HG03439 (cell line): Measurements from ENCODE around the gene TPGS1.
"Not testable (repeated sequence)": the region's sequence is repeated elsewhere in the genome, so short reads cannot be mapped to it uniquely, and the experiment has no call there.

Experiments used
- ATAC-seq: cut with Tn5 transposase; IDR thresholded peaks from one replicate; pipeline ENCODE4 v1.9.1; 2021; ENCODE audit warnings: mild to moderate bottlenecking, moderate library complexity; ENCODE audit not compliant: unreplicated experiment

TPGS1 gene

GRCh38 chr19:474126-475078, 32.9 kb upstream of the TPGS1 start:
- ATAC-seq, result no peak

DNA sequence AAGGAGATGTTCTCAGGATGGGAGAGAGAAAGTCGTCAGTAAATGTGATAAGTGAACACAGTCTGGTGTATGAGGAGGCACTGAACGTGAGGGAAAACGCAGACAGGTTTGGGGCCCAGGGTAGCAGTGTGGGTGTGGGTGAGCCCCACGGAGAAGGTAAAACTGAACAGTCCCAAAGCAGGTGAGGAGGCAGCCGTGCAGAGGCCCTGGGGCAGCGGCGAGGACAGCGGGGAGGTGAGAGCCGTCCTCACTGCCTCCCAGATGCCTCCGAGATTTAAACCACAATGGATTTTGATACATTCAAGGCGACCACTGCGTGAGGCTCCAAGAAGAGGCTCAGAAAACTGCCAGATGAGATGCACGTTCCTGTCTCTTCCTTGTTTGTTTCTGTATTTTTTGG, 31.9 kb upstream of the TPGS1 start:
- ATAC-seq, result no peak

DNA sequence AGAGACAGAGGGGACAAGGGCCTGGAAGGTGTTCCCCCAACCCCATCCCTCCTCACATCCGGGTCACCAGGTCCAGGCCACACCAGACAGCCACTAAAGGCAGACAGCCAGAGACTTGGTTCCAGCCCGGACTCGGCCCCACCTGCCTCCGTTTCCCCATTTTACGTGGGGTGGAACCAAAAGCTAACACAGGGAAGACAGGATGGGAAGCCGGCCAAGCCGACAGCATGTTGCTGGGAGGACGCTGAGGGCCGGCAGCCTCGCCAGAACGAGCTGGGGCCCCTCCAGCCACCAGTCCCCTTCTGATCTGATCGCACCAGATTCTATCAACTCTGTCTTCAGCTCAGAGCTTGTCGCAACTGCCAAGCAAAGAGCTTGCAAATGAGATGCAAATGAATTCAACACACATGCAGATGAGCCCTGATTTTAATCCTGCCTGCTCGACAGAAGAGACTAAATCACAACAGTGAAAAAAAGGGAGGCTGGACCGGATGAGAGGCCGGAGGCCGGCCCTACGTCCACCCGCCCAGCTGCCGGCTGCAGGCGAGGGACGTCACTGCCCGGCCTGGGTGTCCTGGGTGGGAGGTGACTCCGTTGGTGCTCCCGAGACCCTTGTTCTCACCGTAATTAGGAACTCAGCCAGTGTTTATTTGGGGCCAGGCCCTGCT, 28.9 kb upstream of the TPGS1 start:
- ATAC-seq, result no peak

- no peak for ATAC-seq
Measured at GRCh38 chr19:478976-479375, 28.3 kb upstream of the TPGS1 start.

GRCh38 chr19:480016-480855, 27.1 kb upstream of the TPGS1 start:
- ATAC-seq, result no peak

DNA sequence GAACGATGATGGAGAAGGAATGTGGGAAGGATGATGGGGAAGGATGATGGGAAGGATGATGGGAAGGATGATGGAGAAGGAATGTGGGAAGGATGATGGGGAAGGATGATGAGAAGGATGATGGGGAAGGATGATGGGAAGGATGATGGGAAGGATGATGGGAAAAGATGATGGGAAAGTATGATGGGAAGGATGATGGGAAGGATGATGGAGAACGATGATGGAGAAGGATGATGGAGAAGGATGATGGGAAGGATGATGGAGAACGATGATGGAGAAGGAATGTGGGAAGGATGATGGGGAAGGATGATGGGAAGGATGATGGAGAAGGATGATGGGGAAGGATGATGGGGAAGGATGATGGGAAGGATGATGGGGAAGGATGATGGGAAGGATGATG, 26.2 kb upstream of the TPGS1 start:
- not testable (repeated sequence) for ATAC-seq

- no peak for ATAC-seq
Measured at GRCh38 chr19:482186-483041, 24.9 kb upstream of the TPGS1 start.

DNA sequence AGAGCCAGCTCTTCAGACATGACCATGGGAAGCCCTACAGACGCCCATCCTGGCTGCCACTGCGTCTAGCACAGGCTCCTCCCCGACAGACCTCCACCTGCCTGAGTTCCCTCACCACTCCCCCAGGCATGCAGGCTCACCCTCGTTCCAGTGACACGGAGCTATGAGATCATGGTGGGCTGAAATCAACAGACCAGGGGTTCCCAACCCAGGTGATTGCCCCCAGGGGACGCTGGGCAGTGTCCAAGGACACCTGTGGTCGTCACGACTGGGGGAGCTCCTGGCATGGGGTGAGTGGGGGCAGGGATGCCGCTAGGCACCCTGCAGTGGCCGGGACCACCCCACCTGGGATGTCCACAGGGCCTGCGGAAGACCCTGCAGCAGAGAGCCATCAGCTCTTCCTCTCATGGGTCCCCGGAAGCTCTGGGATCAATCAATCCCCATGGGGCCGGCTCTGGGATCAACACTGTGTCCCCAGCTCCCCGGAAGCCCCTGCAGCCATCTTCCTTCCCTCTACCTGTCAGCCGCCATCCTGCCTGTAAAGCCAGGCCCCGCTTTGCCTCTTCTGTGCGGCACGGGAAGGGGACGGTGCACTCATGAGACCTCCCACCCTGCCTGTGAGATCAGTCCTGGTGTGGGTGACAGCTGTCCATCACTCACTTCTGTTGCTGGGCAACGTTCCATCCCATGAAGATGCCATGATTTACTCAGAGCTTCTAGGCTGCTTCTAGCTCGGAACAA, 23.8 kb upstream of the TPGS1 start:
- no peak for ATAC-seq

GRCh38 chr19:484494-484893, 22.8 kb upstream of the TPGS1 start:
- no peak for ATAC-seq

GRCh38 chr19:485077-485476, 22.2 kb upstream of the TPGS1 start:
- ATAC-seq, result no peak

GRCh38 chr19:485583-486236, 21.6 kb upstream of the TPGS1 start:
- no peak for ATAC-seq

GRCh38 chr19:488505-489417, 18.5 kb upstream of the TPGS1 start:
- peak; percentile 76 for ATAC-seq

DNA sequence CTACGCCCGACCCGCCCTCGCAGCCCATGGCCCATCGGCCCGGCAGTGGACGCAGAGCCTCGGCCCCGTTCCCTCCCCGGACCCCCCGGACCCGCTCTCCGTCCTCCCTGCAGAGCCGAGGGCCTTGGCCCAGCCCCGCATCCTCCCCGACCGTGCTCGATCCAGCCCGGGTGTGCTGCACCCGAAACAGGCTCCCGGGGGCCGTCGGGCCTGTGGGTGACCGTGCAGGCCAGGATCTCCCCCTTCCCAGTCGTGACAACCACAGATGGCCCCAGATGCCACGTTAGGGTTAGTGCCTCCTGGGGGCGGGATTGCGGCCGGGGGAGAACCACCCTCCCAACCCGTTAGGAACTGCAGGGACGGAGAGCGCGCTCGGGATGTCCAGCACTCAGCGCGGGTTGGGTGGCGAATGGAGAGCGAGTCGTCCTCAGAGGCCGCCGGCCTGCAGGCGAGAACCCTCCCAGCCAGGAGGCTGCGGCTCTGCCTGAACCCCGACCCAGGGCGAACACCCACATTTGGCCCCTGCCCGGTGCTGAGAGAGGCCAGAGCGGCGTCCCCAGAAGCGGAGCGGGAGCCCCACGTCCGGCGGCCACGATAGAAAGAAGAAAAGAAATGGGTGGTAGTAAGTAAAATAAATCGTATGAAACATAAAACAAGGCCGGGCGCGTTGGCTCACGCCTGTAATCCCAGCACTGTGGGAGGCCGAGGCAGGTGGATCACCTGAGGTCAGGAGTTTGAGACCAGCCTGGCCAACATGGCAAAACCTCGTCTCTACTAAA, 17.7 kb upstream of the TPGS1 start:
- no peak for ATAC-seq

DNA sequence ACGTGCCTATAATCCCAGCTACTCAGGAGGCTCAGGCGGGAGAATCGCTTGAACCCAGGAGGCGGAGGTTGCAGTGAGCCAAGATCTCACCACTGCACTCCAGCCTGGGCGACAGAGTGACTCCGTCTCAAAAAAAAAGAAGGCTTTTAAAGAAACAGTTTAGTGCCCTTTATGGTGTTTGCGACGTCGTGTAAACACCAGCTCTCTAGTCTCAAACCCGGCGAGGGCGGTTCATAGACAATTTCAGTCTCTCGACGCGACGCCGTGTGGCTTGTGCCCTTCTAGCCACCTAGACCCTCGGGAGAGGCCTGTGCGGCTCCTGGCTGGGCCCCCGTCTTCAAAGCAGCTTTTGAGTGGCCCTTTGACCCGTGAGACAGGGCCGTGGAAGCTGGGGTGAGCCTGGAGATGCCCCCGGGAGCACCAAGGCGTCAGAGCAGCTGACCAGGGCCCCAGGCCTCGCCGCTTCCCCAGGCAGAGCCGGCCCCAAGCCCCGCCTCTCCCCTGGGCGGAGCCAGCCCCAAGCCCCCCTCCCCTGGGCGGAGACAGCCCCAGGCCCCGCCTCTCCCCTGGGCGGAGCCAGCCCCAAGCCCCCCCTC, 16.1 kb upstream of the TPGS1 start:
- ATAC-seq, result no peak

DNA sequence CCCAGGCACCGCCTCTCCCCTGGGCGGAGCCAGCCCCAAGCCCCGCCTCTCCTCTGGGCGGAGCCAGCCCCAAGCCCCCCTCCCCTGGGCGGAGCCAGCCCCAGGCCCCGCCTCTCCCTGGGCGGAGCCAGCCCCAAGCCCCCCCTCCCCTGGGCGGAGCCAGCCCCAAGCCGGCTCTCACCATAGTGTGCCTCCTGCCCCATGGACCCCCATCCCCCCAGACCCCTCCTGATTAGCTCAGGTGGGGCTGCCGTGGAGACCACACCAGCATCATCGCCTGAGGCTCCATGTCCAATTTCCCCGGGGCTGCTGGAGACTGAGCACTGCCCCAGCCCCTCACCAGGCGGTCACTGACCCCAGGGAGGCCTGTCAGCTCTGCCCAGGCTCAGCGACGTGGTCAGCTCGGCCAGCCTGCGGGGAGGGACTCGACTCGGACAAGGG, 15.2 kb upstream of the TPGS1 start:
- ATAC-seq, result no peak

- ATAC-seq, result no peak
Measured at GRCh38 chr19:493391-494170, 13.7 kb upstream of the TPGS1 start.
